ENCODE results near the gene USP26. TPM values are rescaled to one million over a fixed set of nuclear protein-coding genes. Genes with fewer than 3 reads are reported as not detected.
"Not testable (repeated sequence)": the region's sequence is repeated elsewhere in the genome, so short reads cannot be mapped to it uniquely, and the experiment has no call there.

USP26 gene
- total RNA-seq, 4 donors from 2014 or later: not detected

DNA sequence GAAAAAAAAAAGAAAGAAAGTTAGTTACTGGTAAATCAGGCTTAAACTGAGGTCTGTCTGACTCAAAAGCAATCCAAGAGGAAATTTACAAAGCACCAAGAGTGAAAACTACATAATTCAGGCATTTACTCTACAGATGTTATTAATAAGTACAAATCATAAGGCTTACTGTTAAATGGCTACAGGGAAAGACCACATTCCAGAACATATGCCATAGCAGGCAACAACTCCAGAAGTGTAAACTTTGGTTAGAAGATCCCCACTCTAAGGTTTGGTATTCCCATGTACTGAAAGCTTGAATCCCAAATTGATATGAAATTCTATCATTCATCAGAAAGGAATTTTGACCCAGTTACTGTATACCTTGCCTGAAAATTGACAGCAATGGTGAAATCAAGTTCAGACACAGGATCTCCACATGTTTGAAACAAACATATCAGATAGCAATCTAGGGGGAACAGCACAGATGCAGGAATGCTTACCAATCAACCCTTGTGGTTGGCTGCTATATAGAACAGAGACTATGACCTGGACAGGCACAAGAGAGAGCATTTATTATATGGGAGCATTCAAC lies 6.6 kb downstream of the USP26 start:
- intact Hi-C loops (cut with DNase I): no loop called here
- DNase-seq (ENCODE audit: extremely low spot score): no peak
- H3K4me3 ChIP-seq: no peak overlapping the region
- H3K9me3 ChIP-seq: no peaks in the 10 kb centered on the region
- H3K27ac ChIP-seq (replicated peaks in 1 of 4): no peak overlapping the region
- no peaks in the 10 kb centered on the region for H3K4me1 ChIP-seq
- TF ChIP-seq POLR2AphosphoS5 (IDR thresholded peaks at IDR 0.05) (no peak), POLR2A (IDR thresholded peaks at IDR 0.05; ENCODE audit: low read depth) (no peak), EP300 (IDR thresholded peaks at IDR 0.05) (no peak), CTCF (IDR thresholded peaks at IDR 0.05) (no peak)
- H3K27me3 ChIP-seq: peaks cover 0 to 4% (median 0%) of the 10 kb centered on the region in 4 donors
- H3K36me3 ChIP-seq: no peaks in the 10 kb centered on the region

DNA sequence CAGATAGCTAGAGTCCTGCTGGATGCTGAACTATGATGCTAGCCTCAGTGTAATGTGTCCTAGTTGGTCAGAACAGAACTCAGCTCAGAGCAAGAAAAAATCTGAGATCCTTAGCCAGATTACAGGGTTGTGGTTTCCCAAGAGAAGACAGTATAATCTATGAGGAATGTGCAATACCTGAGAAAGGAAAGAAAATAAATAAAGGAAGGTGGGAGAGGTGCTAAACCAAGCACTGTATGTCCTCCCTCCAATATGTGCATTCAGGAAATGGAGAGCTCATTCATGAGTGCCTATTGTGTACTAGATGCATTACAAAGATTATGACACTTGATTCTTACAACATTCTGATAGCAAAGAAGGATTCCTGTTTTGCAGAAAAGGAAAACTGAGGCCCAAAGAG lies 7.5 kb downstream of the USP26 start:
- Histone ChIP-seq H3K36me3 (no peaks in the 10 kb centered on the region), H3K4me3 (no peak overlapping the region), H3K4me1 (no peaks in the 10 kb centered on the region), H3K27ac (replicated peaks in 1 of 4) (no peak overlapping the region), H3K9me3 (no peaks in the 10 kb centered on the region), H3K27me3 (peaks cover 0 to 4% (median 0%) of the 10 kb centered on the region in 4 donors)
- no peak for DNase-seq (ENCODE audit: extremely low spot score)
- no peak for TF ChIP-seq POLR2AphosphoS5 (IDR thresholded peaks at IDR 0.05)
- no peak for TF ChIP-seq EP300 (IDR thresholded peaks at IDR 0.05)
- TF ChIP-seq CTCF (IDR thresholded peaks at IDR 0.05): no peak
- intact Hi-C loops (cut with DNase I): no loop called here

DNA sequence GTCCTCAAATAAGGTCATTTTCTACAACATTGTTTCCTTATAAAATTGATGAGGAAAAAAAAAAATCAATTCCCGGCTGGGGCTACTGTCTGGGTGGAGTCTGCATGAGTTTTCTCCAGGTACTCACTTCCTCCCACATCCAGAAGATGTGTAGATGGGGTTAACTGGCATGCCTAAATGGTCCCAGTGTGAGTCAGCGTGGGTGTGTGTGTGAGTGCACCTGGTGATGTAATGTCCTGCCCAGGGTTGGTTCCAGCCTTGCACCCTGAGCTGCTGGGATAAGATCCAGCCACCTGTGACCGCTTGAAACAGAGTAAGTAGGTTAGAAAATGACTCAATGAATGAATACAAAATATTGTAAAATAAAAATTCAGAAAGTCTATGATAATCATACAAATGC lies 11.1 kb downstream of the USP26 start:
- peaks cover 0 to 4% (median 0%) of the 10 kb centered on the region in 4 donors for H3K27me3 ChIP-seq
- no peak overlapping the region for H3K27ac ChIP-seq (replicated peaks in 1 of 4)
- no peaks in the 10 kb centered on the region for H3K36me3 ChIP-seq
- TF ChIP-seq POLR2AphosphoS5 (IDR thresholded peaks at IDR 0.05) (no peak), POLR2A (IDR thresholded peaks at IDR 0.05; ENCODE audit: low read depth) (no peak), EP300 (IDR thresholded peaks at IDR 0.05) (no peak), CTCF (IDR thresholded peaks at IDR 0.05) (no peak)
- H3K4me1 ChIP-seq: no peaks in the 10 kb centered on the region
- no peaks in the 10 kb centered on the region for H3K9me3 ChIP-seq
- intact Hi-C loops (cut with DNase I): no loop called here
- WGBS: 59% methylated on average over 3 of the region's 3 CpGs
- DNase-seq (ENCODE audit: extremely low spot score): no peak
- no peak overlapping the region for H3K4me3 ChIP-seq

DNA sequence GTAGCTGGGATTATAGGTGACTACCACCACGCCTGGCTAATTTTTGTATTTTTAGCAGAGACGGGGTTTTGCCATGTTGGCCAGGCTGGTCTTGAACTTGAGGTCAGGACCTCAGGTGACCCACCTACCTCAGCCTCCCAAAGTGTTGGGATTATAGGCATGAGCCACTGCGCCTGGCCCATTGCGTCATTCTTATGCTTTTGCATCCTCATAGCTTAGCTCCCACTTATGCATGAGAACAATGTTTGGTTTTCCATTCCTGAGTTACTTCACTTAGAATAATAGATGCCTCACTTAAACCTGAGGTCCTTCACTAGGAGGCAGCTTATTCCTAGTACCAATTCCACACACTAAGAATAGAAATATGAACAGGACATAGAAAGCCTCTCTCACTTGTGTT lies 11.9 kb downstream of the USP26 start:
- H3K4me3 ChIP-seq; H3K9me3 ChIP-seq; intact Hi-C loops (cut with DNase I); H3K4me1 ChIP-seq; H3K27ac ChIP-seq (replicated peaks in 1 of 4); H3K27me3 ChIP-seq; DNase-seq (ENCODE audit: extremely low spot score); H3K36me3 ChIP-seq: not testable (repeated sequence)
- 79% methylated on average over 4 of the region's 4 CpGs for WGBS

- Histone ChIP-seq H3K9me3 (no peaks in the 10 kb centered on the region), H3K4me1 (no peaks in the 10 kb centered on the region), H3K27ac (replicated peaks in 1 of 4) (no peak overlapping the region), H3K4me3 (no peak overlapping the region), H3K36me3 (no peaks in the 10 kb centered on the region), H3K27me3 (peaks cover 0 to 4% (median 0%) of the 10 kb centered on the region in 4 donors)
- TF ChIP-seq EP300 (IDR thresholded peaks at IDR 0.05) (no peak), POLR2A (IDR thresholded peaks at IDR 0.05; ENCODE audit: low read depth) (no peak), CTCF (IDR thresholded peaks at IDR 0.05) (no peak), POLR2AphosphoS5 (IDR thresholded peaks at IDR 0.05) (no peak)
- intact Hi-C loops (cut with DNase I): no loop called here
- WGBS: 67% methylated on average over 1 of the region's 1 CpG
- no peak for DNase-seq (ENCODE audit: extremely low spot score)
Measured at GRCh38 chrX:133083899-133084298, 13.0 kb downstream of the USP26 start.
